ENCODE data around the gene LMX1A. TPM values are rescaled to one million over a fixed set of nuclear protein-coding genes. Genes with fewer than 3 reads are reported as not detected.

The LMX1A gene
- under 1 TPM in 3 of 4 donors, not detected in 1; 0.18 to 0.67 (median 0.38) TPM for total RNA-seq

DNA sequence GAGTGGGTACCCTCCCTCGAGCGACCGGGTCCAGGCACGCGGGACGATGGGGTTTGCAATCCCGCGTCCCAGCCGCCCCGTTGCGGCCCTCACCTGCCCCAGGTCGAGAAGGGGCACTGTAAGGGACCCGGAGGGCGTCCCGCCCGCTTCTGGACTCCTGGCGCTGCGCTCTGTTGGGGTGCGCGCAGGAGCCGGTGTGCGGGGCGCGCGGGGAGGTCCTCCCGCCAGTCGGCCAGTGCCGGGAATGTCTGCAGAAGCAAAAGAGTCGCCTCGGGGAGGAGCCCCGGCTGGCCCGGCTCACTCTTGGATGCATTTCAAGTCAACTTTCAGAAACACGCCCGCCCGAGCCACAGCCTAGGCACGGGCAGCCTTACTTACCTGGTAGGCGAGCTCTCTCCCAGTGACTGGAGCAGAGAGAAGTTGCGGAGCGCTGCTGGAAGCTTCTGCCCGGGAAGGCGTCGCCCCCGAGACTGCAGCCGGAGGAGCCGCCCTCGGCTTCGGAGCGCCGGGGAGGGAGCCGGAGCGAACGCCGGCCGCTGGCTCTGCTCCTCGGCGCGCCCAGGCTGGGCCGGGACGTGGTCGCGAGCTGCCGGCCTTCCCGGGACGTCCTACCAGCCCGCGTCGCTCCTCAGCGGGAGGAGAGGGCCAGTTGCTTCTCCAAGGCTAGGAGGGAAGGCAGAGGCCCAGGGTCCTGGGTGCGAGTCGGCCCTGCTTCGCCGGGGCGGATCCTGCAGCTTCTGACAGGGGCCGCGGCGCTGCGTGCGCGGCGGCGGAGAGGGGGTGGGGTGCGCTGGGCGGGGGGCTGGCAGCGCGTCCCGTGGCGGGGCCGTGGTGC lies at the start of gene LMX1A:
LMX1A (minus strand) TSS at position 739 of the 835 bp plus-strand sequence. CDS start 1,156 bp downstream, outside the sequence.
- H3K4me3 ChIP-seq, result peak within 1 kb of the TSS; percentile 9 to 64 (median 38)
- H3K27me3 ChIP-seq, result peaks cover 24 to 95% (median 43%) of the 10 kb centered on the region in 4 donors
- intact Hi-C loops (cut with DNase I), result no loop called here
- no peak for TF ChIP-seq POLR2A (IDR thresholded peaks at IDR 0.05)
- TF ChIP-seq, protein P1, sequence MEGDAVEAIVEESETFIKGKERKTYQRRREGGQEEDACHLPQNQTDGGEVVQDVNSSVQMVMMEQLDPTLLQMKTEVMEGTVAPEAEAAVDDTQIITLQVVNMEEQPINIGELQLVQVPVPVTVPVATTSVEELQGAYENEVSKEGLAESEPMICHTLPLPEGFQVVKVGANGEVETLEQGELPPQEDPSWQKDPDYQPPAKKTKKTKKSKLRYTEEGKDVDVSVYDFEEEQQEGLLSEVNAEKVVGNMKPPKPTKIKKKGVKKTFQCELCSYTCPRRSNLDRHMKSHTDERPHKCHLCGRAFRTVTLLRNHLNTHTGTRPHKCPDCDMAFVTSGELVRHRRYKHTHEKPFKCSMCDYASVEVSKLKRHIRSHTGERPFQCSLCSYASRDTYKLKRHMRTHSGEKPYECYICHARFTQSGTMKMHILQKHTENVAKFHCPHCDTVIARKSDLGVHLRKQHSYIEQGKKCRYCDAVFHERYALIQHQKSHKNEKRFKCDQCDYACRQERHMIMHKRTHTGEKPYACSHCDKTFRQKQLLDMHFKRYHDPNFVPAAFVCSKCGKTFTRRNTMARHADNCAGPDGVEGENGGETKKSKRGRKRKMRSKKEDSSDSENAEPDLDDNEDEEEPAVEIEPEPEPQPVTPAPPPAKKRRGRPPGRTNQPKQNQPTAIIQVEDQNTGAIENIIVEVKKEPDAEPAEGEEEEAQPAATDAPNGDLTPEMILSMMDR (IDR thresholded peaks at IDR 0.05), result no peak
- 0% methylated on average over 3 of the region's 88 CpGs; no CpG with 5 or more reads in 1 of the 2 donors for WGBS, 2 donors
- H3K9me3 ChIP-seq, result no peaks in the 10 kb centered on the region
- peaks cover 28 to 53% (median 37%) of the 10 kb centered on the region in 3 donors for H3K4me1 ChIP-seq
- DNase-seq, result no peak
- no peaks in the 10 kb centered on the region for H3K36me3 ChIP-seq
- H3K27ac ChIP-seq, result no peak within 1 kb of the TSS

DNA sequence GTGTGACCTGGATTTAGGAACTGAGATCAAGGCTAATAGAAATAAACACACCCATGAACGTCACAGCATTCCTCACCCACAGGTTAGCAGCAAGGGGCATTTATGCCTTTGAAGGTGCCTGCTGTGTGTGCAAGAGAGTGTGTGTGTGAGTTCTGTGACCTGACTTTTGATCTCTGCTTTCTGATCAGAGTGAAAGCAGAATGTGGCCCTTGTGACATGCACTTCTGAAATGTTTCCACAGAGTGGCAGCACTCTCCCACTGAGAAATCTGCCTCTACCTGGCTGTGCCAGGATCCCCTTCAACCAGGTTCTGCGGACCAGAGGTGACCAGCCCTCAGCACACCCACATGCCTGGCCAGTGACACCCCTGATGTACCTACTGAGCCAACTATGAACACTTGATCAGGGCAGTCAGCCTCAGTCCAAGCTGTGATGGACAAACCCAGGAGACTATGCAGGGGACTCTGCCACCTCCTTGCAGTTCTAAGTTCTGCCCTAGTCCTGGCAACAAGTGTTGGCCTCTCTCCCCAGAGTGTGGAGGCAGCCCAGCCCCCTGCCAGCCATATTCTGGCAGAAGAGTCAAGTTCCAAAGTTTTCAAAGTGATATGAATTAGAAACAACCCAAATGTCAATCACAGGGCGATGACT lies 47.4 kb upstream of the LMX1A start:
- H3K27me3 ChIP-seq, result peaks cover 0 to 38% (median 0%) of the 10 kb centered on the region in 4 donors
- TF ChIP-seq, protein P1 (IDR thresholded peaks at IDR 0.05), result peak in 5 of 6 experiments; percentile 22 to 72 (median 40)
- no peak for TF ChIP-seq POLR2A (IDR thresholded peaks at IDR 0.05)
- H3K27ac ChIP-seq, result no peak overlapping the region
- H3K36me3 ChIP-seq, result no peaks in the 10 kb centered on the region
- no peaks in the 10 kb centered on the region for H3K4me1 ChIP-seq
- 44 to 47% methylated on average over 2 of the region's 3 CpGs for WGBS, 2 donors
- H3K9me3 ChIP-seq, result no peaks in the 10 kb centered on the region
- no peak for DNase-seq
- intact Hi-C loops (cut with DNase I), result no loop called here
- no peak overlapping the region for H3K4me3 ChIP-seq

GRCh38 chr1:165402517-165403111 lies 46.1 kb upstream of the LMX1A start:
- Histone ChIP-seq H3K4me3 (no peak overlapping the region), H3K27ac (no peak overlapping the region), H3K9me3 (no peaks in the 10 kb centered on the region), H3K4me1 (peaks cover 0 to 7% (median 0%) of the 10 kb centered on the region in 3 donors), H3K36me3 (no peaks in the 10 kb centered on the region), H3K27me3 (peaks cover 0 to 36% (median 0%) of the 10 kb centered on the region in 4 donors)
- DNase-seq, result no peak
- TF ChIP-seq, protein P1 (IDR thresholded peaks at IDR 0.05), result no peak
- TF ChIP-seq POLR2A (IDR thresholded peaks at IDR 0.05), result no peak
- intact Hi-C loops (cut with DNase I), result no loop called here
- 87 to 89% methylated on average over 4 of the region's 4 CpGs for WGBS, 2 donors

DNA sequence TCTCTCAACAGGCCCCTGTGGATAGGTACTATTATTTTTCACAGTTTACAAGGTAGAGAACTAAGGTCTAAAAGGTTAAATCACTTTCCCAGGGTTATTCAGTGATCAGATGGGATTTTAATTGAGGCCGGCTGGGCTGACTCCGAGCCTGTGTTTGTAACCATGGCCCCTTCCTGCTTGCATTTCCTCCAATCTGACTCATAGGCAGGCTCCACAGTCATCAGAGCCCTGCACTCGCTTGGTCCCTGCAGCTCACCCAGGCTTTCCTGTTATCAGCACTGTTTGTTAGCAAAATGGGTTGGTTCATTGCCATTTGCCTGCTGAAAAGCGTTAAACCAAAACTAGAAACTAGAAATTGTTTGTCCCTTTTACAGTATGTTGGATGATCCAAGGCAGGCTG lies 41.4 kb upstream of the LMX1A start:
- no peak for DNase-seq
- no peaks in the 10 kb centered on the region for H3K9me3 ChIP-seq
- intact Hi-C loops (cut with DNase I), result no loop called here
- H3K36me3 ChIP-seq, result no peaks in the 10 kb centered on the region
- no peak for TF ChIP-seq POLR2A (IDR thresholded peaks at IDR 0.05)
- TF ChIP-seq, protein P1 (IDR thresholded peaks at IDR 0.05), result no peak
- peaks cover 0 to 36% (median 0%) of the 10 kb centered on the region in 4 donors for H3K27me3 ChIP-seq
- H3K4me1 ChIP-seq, result peaks cover 3 to 29% (median 7%) of the 10 kb centered on the region in 3 donors
- no peak overlapping the region for H3K4me3 ChIP-seq
- H3K27ac ChIP-seq, result peak overlapping the region in 2 of 4 donors; percentile 8 to 52
- 25 to 33% methylated on average over 4 of the region's 4 CpGs for WGBS, 2 donors

Measured in esophagus squamous epithelium (tissue), 5 donors.